Stimulated activated CD8-positive, alpha-beta memory T cell treated with anti-CD3 and anti-CD28 coated beads, Interleukin-12 subunit alpha, Interleukin-12 subunit beta, amount 100 ng/mL, for 24 hours (primary cell): ENCODE data around the gene DMAC2L.
A peak's percentile ranks its signal among the peaks of the same experiment; 100 is the strongest.

Experiments used
- DNase-seq: peaks from one replicate; pipeline ENCODE4 v3.0.0-alpha.2; 2020; ENCODE audit errors: extremely low read depth

Gene DMAC2L

DNA sequence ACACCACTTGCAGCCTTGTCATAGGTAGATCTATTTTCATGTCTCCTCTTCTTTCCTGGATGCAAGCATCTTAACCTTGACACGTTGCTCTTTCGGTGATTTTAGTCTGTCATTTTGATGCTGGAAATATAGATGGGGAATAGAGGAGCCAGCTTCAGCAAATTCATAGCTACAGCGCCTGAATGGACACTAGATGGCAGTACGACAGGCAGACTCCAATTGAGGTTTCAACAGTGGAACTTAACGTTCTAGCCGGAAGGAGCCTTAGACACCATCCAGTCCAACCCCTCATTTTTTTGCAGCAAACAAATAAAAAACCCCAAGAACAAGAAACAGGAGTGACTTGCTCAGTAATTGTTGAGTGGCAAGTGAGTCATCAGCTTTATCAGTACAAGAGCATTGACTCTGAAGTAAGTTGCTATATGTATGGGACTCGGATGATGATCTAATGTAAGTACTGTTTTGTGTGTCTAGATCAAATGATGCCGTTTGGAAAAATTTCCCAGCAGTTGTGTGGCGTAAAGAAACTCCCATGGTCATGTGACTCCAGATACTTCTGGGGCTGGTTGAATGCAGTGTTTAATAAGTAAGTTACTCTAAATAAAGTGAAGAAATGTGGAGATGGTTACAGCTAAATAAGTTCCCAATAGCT, 9.0 kb downstream of the DMAC2L start:
- DNase-seq: peak; percentile 30

DNA sequence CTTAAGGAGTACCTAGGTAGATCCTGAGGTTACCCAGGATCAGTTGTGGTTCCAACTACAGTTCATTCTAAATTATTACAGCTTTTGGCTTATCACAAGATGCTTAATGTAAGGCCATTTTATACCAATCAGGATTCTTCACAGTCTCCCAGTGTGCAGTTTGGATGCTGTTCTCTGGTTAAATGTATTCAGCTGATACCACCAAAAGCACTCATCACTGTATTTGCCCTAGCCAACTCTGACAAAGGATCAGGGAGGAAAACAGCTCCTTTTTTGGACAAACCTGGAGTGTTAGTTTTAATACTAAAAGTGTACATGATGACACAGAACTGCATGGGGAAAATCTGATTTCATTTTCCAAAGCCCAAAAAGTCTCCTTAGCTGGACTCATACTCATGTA, 19.5 kb downstream of the DMAC2L start:
- DNase-seq: no peak

DNA sequence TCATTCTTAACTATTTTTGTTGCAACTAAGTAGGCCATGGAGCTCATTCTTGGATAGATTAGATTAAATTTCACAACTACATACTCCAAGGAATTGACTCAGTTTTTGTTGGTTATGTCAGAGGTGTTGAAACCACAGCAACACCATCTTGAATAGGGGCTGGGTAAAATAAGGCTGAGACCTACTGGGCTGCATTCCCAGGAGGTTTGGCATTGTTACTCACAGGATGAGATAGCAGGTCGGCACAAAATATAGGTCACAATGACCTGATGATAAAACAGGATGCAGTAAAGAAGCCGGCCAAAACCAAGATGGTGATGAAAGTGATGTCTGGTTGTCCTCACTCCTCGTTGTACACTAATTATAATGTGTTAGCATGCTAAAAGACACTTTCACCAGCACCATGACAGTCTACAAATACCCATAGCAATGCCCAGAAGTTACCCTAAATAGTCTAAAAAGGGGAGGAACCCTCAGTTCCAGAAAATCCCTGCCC, 20.9 kb downstream of the DMAC2L start:
- DNase-seq: no peak

DNA sequence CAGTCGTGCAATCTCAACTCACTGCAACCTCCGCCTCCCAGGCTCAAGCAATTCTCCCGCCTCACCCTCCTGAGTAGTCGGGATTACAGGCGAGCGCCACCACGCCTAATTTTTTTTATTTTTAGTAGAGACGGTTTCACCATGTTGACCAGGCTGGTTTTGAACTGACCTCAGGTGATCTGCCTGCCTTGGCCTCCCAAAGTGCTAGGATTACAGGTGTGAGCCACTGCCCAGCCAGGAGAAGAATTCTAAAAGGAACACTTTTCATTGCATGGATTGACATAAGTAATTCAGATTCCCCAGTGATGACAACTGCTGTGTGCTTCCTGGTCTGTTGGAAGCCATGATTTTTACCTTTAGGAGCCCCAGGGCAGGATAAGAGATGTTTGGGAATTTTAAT, 22.1 kb downstream of the DMAC2L start:
- DNase-seq: no peak

DNA sequence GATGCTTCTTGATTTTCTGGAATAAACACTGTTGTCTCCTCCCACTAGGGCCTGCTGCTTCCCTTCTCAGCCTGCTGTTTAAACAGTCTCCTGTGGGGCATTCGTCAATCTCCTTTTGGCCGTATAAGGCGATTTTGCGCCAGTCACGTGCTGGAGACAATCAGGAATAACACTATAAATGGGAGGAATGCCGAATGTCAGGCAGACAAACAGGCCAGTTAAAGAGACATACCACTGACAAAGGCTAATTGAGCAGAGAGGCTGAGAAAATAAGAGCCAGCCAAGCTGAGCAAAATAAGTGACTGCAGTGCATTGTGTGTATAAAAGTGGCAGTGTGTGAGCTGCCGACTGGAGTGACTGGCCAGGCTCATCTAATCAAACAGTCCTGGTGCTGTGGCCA, 23.3 kb downstream of the DMAC2L start:
- DNase-seq: no peak

DNA sequence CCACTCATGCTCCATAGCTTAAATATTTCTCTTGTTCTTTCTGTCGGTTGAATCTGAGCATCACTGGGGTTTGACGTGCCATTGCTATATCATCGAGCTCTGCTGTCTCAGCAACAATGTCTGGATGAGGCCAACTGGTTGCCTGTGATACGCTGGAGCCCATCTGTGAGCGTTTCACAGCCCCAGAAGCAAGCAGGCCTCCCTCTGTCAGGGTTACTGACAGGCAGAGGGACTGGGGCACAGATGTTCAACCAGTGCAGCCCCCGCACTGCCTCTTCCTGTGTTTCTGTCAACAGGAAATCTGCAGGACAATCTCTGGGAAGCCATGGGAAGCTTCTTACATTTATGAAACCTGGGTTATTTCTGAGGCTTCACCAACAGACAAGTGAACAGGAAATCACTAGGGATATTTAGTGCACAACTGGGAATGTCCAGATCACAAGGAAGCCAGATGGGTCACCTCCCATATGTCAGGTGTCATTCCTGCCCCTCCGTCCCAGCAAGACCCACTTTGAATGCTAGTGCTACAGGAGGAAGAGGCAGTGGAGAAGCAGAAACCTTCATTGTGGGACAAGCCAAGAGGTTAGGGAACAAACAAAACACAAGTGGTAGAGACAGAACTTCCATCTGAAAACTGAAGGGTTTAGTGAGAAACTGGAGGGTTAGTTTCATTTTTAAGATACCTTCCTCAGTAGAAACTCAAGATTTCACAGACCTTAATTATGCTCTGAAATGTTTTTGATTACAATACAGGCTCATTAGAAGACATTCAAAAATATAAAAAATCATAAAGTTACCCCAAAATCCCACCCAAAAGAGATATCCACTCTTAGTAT, 24.1 kb downstream of the DMAC2L start:
- no peak for DNase-seq

DNA sequence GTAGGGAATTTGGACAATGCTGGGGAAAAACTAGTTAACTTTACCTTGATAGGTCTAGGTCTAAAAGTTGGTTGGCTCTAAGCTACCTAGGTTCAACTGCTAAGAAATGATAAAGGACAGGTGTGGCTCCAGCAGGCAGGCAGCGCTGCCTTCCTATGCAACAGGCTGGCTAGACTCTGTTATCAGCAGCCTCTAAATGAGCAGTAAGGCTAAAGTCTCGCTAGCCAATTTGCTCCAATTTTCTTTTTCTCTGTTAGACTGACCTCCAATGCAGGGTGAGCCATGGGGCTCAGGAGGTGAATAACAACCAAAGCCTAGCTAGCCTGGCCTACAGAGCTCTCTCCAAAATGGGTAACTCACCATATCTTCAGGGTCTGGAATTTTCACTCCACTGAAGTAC, 26.5 kb downstream of the DMAC2L start:
- no peak for DNase-seq

DNA sequence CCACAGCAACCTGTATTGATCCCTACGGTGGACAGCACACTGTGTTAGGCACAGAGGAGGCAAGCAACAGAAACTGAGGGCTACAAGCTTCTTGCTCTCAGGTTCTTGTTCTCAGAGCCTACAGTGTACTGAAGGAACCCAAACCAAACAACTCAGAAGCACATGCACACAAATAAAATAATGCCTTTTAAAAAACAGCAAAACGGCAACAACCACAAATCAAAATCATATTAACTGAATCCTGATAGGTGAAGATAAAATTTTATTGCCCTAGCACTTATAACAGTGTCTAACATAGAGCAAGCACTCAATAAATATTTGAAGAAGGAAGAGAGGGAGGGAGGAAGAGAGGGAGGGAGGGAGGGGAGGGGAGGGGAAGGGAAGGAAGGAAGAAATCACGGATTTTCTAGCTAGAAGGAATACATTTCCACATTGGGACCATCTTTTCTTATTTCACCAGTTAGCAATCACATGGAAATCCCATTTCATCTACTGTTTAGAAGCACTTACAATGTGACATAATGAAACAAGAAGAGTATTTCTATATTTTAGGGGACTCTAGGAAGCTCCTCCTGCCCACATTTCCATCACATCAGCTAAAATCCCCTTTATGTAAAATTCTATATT, 27.2 kb downstream of the DMAC2L start:
- DNase-seq: no peak

DNA sequence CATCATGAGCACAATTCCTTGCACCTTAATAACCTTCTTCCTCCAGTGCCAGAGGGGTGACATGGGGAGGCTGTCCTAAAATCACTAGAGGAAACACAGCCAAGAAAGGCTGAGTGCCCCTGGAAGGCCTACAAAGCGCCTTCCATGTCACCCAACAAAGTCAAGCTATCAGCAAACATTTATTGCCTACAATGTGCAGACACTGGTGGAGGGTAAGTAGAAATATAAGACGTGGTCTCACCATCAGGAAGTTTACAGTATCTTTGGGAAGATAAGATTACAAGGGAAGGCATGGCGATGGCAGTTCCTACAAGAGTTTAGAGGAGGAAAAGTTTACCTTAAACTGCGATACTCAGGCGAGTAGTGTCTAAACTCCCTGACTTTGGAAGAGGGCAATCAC, 27.9 kb downstream of the DMAC2L start:
- no peak for DNase-seq

DNA sequence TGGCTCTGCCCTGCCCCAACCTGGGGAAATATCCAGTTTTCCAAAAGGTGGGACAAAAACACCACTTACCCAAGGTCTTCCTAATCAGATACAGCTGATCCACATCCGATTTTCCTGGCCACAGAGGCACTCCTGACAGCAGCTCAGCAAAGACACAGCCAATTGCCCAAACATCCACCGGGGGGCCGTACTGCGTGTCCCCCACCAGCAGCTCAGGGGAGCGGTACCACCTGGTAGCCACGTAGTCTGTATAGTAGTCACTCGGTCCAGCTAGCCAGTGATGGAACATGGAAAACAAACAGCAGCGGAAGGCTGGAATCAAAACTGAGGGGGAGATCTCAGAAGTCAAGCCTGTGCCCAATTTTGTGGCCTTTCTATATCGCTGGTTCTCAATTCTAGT, 28.8 kb downstream of the DMAC2L start:
- no peak for DNase-seq

DNA sequence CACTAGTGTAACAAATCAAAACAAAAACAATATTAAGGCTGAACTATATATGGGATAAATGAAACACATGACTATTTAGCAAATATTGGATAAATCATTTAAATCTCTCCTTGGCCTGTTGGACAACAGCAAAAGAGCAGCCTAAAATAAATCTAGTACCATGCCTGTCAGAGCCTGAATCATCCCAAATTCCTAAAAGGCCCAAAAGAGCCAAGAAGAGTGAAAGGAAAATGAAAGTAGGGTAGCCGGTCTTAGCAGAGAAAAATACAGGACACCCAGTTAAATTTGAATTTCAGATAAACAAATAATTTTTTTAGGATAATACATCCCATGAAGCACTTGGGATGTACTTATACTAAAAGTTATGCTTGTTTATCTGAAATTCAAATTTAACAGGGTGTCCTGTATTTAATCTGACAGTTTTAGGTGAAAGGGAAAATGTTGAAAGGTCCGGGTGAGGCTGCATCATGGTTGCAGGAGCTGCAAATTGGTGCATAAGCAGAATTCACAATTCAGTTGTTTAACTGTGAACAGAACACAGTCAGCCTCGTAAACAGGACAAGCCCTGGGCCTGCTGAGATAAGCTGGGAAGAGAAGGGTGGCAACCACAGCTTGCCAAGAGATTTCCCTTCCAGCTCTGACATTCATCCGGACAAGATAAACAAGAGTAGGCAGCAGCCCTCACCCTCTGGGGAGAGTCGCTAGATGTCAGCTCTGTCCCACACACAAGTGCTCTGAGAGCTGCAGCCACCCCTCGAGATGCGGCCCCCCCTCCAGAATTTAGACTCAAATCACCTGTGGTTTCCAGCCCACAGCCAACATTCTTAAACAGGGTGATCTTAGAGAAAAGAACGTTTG, 30.3 kb downstream of the DMAC2L start:
- DNase-seq: no peak

DNA sequence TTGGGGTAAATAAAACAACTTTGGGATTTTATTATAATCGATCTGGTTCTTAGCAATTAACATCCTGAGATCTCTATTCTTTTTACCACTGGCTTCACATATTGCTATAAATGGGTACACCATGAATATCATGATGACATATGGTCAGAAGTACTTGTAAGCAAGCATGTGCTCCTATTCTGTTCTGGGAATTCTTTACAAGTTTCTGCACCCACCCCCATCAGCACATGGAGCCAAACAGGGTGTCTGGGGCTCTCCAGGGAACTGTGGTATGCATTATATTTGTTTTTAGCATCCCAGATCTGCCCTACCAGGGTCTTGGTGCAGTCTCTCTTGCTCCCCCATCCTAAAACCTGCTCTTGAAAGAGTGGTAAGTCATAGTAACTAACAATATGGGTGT, 31.3 kb downstream of the DMAC2L start:
- DNase-seq: no peak

DNA sequence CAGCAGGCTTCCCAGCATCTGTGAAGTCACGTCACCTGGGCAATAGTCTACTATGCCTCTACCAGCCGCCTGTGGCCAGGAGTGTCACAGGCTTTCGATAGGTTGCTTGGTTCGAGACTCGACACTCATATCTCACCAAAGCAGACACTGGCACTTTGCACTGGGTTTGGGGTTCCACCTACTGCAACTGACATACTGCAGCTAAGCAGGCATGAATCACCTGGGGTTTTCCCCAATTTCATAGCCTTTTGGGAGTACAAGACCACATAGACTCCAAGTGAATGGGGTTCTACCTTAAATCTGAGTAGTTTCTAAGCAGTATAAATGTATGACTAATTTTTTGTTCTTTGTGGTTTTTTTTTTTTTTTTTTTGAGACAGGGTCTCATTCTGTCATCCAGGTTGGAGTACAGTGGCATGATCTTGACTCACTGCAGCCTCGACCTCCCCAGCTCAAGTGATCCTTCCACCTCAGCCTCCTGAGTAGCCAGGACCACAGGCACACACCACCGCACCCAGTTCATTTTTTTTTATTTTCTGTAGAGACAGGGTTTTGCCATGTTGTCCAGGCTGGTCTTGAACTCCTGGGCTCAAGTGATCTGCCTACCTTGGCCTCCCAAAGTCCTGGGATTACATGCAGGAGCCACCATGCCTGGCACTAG, 32.1 kb downstream of the DMAC2L start:
- DNase-seq: peak; percentile 45

DNA sequence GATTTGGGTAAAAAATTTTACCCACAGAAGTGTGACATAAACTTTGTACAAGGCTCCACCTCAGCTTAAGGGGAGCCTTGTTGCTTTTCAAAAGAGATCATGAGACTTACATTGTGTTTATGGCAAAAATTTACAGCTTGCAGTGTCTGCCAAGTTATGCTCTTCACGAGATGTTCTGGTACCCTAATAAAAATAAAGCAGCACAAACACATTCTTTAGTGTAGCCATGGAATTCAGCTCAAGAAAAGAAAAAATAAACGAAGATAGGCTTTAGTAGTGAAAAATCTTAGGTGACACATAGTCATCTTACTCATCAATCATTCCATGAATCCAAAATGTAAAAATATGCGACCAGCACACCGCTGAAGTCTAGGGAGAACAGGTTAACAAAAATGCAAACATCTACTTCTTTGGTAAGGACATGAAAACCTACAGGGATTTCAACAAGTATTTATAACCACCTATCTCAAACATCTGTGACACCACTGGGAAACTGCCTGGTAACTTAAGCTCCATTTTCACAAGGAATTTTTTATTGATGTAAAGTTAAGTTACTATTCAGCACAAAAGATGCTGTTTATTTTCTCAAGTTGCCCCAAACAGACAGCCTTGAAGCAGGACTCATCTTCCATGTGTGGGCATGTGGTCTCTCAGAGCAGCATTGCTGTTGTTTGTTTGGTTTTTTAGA, 32.9 kb downstream of the DMAC2L start:
- DNase-seq: no peak

DNA sequence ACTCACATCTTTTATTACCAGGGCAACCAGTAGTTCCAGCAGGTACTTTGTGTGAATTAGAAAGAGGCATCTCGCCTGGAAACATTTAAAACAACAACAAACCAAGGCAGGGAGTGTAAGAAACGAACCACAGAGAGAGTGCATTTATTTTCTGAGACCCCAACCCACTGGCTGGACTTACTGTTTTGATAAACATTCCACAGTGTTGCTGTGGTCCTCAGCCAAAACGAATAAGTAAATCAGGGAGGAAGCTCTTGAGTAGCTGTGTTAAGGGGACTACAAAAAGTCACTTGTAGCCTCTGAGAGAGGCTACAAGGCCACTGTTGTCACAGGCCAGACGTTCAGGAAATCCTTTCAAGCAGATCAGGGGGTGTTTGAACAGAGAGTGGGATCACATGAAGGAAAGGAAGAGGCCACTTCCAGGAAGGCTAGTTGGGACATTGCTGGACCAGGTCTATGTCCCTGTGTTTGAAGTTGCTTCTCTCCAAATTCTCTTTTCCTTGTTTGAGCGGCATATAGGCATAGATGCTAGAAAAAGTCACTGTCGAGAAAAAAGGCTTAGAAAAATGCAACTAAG, 33.8 kb downstream of the DMAC2L start:
- no peak for DNase-seq

DNA sequence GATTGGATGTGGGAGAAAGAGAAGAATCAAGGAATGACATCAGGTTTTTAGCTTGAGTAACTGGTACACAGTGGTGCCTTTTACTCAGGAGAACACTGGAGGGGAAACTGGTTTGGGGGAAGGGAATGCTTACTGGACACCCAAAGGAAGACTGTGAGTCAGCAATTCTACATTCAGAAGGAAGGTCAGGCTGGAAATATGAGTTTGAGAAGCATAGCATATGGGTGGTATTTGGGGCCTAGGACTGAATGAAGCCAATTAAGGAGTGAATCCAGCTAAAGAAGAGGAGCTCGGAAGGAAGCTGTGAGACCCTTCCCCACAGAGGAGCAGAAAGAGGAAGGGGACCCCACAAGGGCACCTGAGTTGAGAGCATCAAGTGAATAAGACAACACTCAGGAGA, 35.4 kb downstream of the DMAC2L start:
- no peak for DNase-seq

DNA sequence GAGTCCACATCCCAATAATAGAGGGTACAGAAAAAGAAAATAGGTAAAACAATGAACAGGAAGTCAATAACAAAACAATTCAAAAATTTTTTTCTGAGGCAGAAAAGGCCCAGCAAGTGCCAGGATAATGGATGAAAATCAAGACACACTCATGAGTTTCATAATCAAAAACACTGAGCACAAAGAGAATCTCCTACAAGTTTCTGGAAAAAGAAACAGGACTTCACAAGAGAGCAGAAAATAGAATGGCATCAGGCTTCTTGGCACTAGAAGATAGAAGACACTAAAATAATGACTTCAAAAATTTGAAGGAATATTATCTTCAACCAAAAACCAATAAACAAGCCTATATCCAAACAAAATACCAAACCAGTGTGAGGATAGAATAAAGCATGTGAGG, 36.8 kb downstream of the DMAC2L start:
- no peak for DNase-seq

DNA sequence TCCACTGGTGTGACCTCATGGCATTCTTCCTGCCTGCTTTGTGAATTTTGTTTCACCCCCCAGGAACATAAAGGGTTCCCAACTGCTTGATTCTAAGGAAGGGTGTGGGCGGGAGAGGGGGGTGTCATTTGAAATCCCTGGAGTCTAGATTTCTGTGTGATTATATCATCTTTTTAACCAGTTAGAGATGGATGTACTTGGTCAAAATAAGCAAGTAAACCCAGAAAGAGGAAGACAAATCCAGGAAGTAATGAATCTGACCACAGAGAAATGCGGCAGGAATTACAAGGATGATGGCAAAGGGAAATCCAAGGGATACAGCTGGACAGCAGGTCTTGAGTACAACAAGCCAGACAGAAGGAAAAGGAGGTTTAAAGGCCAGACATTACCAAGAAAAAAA, 38.9 kb downstream of the DMAC2L start:
- DNase-seq: no peak

DNA sequence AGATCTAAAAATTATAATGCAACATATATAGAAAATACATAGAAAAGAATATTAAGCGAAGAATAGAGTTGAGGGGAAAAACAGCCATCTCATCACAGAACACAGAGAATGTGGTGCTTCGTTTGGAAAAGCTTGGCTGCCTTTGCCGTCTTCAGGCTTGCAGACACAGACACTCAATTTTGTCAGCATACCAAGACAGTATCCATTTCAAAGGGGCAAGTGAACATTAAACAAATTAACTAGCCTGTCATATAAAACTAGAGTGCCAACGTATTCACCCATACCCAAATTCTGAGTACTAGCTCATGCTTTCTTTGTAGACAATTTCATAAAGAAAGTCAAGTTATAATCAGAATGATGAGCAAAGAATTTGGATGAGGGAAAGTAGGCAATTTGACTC, 40.5 kb downstream of the DMAC2L start:
- no peak for DNase-seq

DNA sequence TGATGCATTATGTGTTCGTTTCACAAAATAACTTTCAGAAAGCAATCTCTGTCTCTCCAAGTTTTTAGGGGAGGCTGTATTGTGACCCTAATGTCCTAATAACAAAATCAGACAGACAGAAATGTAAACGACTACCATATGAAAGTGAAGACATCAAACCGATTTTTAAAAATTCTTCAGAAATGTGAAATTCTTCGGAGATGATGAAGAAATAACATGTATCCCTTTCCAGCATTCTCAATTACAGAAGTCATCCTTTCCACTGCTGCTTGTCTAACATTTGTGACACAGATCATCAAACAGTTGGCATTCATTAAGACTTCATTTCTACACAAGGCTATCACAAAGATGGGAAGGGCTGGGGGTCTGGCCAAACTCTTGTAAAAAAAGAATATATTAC, 41.0 kb downstream of the DMAC2L start:
- DNase-seq: no peak

DNA sequence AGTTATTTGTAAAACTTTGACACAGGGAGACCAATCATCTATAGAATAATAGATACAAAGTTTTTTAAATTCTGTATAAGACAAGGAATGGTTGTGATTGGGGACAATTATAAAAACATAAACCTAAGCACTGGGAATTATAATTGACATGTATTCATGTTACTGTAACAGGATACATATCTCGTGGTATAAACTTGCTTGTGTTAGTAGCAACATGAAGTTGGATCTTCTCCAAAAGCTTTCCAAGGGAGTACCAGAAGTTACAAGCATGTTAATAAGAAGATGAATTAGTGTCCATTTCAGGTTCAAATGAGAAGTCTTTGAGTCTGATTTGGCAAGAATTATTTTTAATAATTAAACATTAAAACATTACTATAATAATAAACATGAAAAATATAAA, 42.4 kb downstream of the DMAC2L start:
- no peak for DNase-seq
